ENCODE measurements around the gene TTC12. TPM values are rescaled to one million over a fixed set of nuclear protein-coding genes. Genes with fewer than 3 reads are reported as not detected.

Gene TTC12
- total and polyA plus RNA-seq, 2 of the 8 experiments (the other 6 are each of a cell fraction or from before 2014, with no cell fraction given) = 4.7 to 9.0 TPM

GRCh38 chr11:113397212-113397611 is 82.8 kb downstream of the TTC12 start:
- H3K23ac ChIP-seq (ENCODE audit: insufficient read length) = no peak overlapping the region
- no peaks in the 10 kb centered on the region for H3K27me3 ChIP-seq (replicated peaks in 1 of 4; ENCODE audit: control insufficient read depth in 3 of 4, extremely low read depth in 1 of 4, insufficient read depth in 3 of 4, low read length in 3 of 4)
- no peak overlapping the region for H2BK5ac ChIP-seq (ENCODE audit: low read depth, low read length)
- H3K9me3 ChIP-seq (ENCODE audit: insufficient read depth in 2 of 2, low read depth in 1 of 2, low read length in 1 of 2) = no peaks in the 10 kb centered on the region
- no peak overlapping the region for H3K56ac ChIP-seq (replicated peaks; ENCODE audit: insufficient read length, low read depth, low read length)
- H4K91ac ChIP-seq (replicated peaks; ENCODE audit: insufficient read length, low read length) = no peak overlapping the region
- H3K23me2 ChIP-seq (ENCODE audit: low read depth, low read length) = no peaks in the 10 kb centered on the region
- H3K9ac ChIP-seq (replicated peaks in 1 of 4; ENCODE audit: extremely low read depth in 1 of 4, low read depth in 3 of 4, low read length in 3 of 4) = no peak overlapping the region
- ChIA-PET POLR2A (ENCODE audit: partially characterized antibody) (interaction anchor here (1.2 kb wide), 1 partner anchor 12 kb away, joined by 4 read pairs; no protein-coding TSS in a partner anchor), CTCF (ENCODE audit: partially characterized antibody) (interaction anchor here (0.6 to 3.4 kb wide), 5 partner anchors 8 to 38 kb away, joined by 3 to 10 read pairs (median 3); partner anchors contain the start of gene ANKK1)
- no peak overlapping the region for H2BK12ac ChIP-seq (ENCODE audit: low read depth, low read length)
- H3K4me1 ChIP-seq (replicated peaks in 1 of 4; ENCODE audit: control insufficient read depth in 3 of 4, insufficient read depth in 4 of 4, low read length in 3 of 4) = no peaks in the 10 kb centered on the region
- 83% methylated on average over 7 of the region's 7 CpGs; no CpG with 5 or more reads in 1 of the 2 experiments for WGBS, 2 experiments (ENCODE audit: extremely low coverage in 1 of 2, insufficient coverage in 1 of 2, insufficient read length in 1 of 2, insufficient replicate concordance in 2 of 2, low coverage in 1 of 2, low lambda C conversion rate in 2 of 2, missing lambda C conversion rate in 1 of 2)
- no peak overlapping the region for H3K4me2 ChIP-seq (ENCODE audit: insufficient read depth in 1 of 2, low read depth in 2 of 2, low read length in 2 of 2)
- no peak overlapping the region for H3K4ac ChIP-seq (replicated peaks; ENCODE audit: insufficient read length, low read depth, low read length)
- H3K27ac ChIP-seq (ENCODE audit: low read depth, low read length) = no peak overlapping the region
- H2AFZ ChIP-seq (ENCODE audit: low read length) = no peak overlapping the region
- no peaks in the 10 kb centered on the region for H3K79me2 ChIP-seq (ENCODE audit: control insufficient read depth in 1 of 2, insufficient read depth in 2 of 2, low read length in 2 of 2)
- no peak overlapping the region for H3K18ac ChIP-seq (ENCODE audit: extremely low read depth, low read length)
- no peak overlapping the region for H4K5ac ChIP-seq (ENCODE audit: insufficient read length, low read depth, low read length)
- FAIRE-seq (no peak), DNase-seq (ENCODE audit: low read depth in 1 of 2, low spot score in 2 of 2) (no peak)
- no peak overlapping the region for H2BK20ac ChIP-seq (ENCODE audit: low read length)
- H2BK120ac ChIP-seq (replicated peaks; ENCODE audit: low read depth, low read length) = no peak overlapping the region
- 0 out of 2 replicates have a peak overlapping the region, but pooled peaks have one; percentile 36 for H4K8ac ChIP-seq (ENCODE audit: extremely low read depth, insufficient read depth, low read length)
- no peaks in the 10 kb centered on the region for H4K20me1 ChIP-seq (replicated peaks in 1 of 2; ENCODE audit: control insufficient read depth in 1 of 2, insufficient read depth in 2 of 2, low read length in 2 of 2)
- no peaks in the 10 kb centered on the region for H3K79me1 ChIP-seq (ENCODE audit: low read depth, low read length)
- no peak overlapping the region for H3K14ac ChIP-seq (ENCODE audit: insufficient read length)
- H2BK15ac ChIP-seq (ENCODE audit: low read length) = no peak overlapping the region
- no peak overlapping the region for H3K4me3 ChIP-seq (ENCODE audit: extremely low read depth in 1 of 4, insufficient read depth in 2 of 4, low read depth in 3 of 4, low read length in 4 of 4)
- TF ChIP-seq TBP (IDR thresholded peaks at IDR 0.05; ENCODE audit: low read depth, low read length) (no peak), EP300 (IDR thresholded peaks at IDR 0.05; ENCODE audit: borderline replicate concordance in 1 of 2, low read depth in 2 of 2, low read length in 2 of 2) (no peak), ZNF274 (IDR thresholded peaks at IDR 0.05; ENCODE audit: borderline replicate concordance, extremely low read depth, low read length) (no peak), CHD1 (IDR thresholded peaks at IDR 0.05; ENCODE audit: low read depth, low read length) (no peak), SP1 (IDR thresholded peaks at IDR 0.05; ENCODE audit: low read depth, low read length) (no peak), CHD2 (IDR thresholded peaks at IDR 0.05; ENCODE audit: low read length) (no peak), GABPA (IDR thresholded peaks at IDR 0.05; ENCODE audit: borderline replicate concordance, insufficient read depth, low read length) (no peak), YY1 (IDR thresholded peaks at IDR 0.05; ENCODE audit: low read depth, low read length) (no peak), TEAD4 (IDR thresholded peaks at IDR 0.05; ENCODE audit: low read depth, low read length) (no peak), CREB1 (IDR thresholded peaks at IDR 0.05) (no peak), TCF12 (IDR thresholded peaks at IDR 0.05; ENCODE audit: low read depth, low read length) (no peak), KDM4A (IDR thresholded peaks at IDR 0.05; ENCODE audit: low read depth, low read length, severe bottlenecking) (no peak)
- H2AK5ac ChIP-seq (ENCODE audit: low read depth, low read length) = no peak overlapping the region
- no peaks in the 10 kb centered on the region for H3K36me3 ChIP-seq (ENCODE audit: control insufficient read depth in 2 of 4, insufficient read depth in 4 of 4, low read length in 3 of 4)
